Measurements from ENCODE around the gene GRAMD1A.

GRAMD1A gene

GRCh38 chr19:35061583-35062373, 61.7 kb downstream of the GRAMD1A start:
- no peak for DNase-seq (ENCODE audit: low read depth, low spot score)
- H3K4me3 ChIP-seq (ENCODE audit: low read length) = no peak overlapping the region

- no peak for DNase-seq (ENCODE audit: low read depth, low spot score)
- no peak overlapping the region for H3K4me3 ChIP-seq (ENCODE audit: low read length)
These were observed 62.8 kb downstream of the GRAMD1A start for GRCh38 chr19:35062942-35063341.

- no peak overlapping the region for H3K4me3 ChIP-seq (ENCODE audit: low read length)
- no peak for DNase-seq (ENCODE audit: low read depth, low spot score)
These were observed 64.1 kb downstream of the GRAMD1A start for GRCh38 chr19:35063940-35064818.

GRCh38 chr19:35065574-35065973, 65.5 kb downstream of the GRAMD1A start:
- no peak overlapping the region for H3K4me3 ChIP-seq (ENCODE audit: low read length)
- no peak for DNase-seq (ENCODE audit: low read depth, low spot score)

GRCh38 chr19:35066121-35066520, 66.0 kb downstream of the GRAMD1A start:
- no peak overlapping the region for H3K4me3 ChIP-seq (ENCODE audit: low read length)
- no peak for DNase-seq (ENCODE audit: low read depth, low spot score)

- H3K4me3 ChIP-seq (ENCODE audit: low read length) = peak overlapping the region; percentile 47
- DNase-seq (ENCODE audit: low read depth, low spot score) = peak; percentile 93
These were observed 66.8 kb downstream of the GRAMD1A start for GRCh38 chr19:35066691-35067563.

GRCh38 chr19:35068941-35069634, 69.0 kb downstream of the GRAMD1A start:
- H3K4me3 ChIP-seq (ENCODE audit: low read length) = no peak overlapping the region
- DNase-seq (ENCODE audit: low read depth, low spot score) = no peak

GRCh38 chr19:35069696-35070095, 69.6 kb downstream of the GRAMD1A start:
- H3K4me3 ChIP-seq (ENCODE audit: low read length) = no peak overlapping the region
- no peak for DNase-seq (ENCODE audit: low read depth, low spot score)

GRCh38 chr19:35070471-35070870, 70.3 kb downstream of the GRAMD1A start:
- no peak for DNase-seq (ENCODE audit: low read depth, low spot score)
- H3K4me3 ChIP-seq (ENCODE audit: low read length) = no peak overlapping the region

GRCh38 chr19:35073516-35073915, 73.4 kb downstream of the GRAMD1A start:
- H3K4me3 ChIP-seq (ENCODE audit: low read length) = no peak overlapping the region
- no peak for DNase-seq (ENCODE audit: low read depth, low spot score)

GRCh38 chr19:35073941-35074340, 73.8 kb downstream of the GRAMD1A start:
- no peak for DNase-seq (ENCODE audit: low read depth, low spot score)
- H3K4me3 ChIP-seq (ENCODE audit: low read length) = no peak overlapping the region

GRCh38 chr19:35074426-35075201, 74.5 kb downstream of the GRAMD1A start:
- no peak for DNase-seq (ENCODE audit: low read depth, low spot score)

GRCh38 chr19:35075202-35076025, 75.3 kb downstream of the GRAMD1A start:
- no peak overlapping the region for H3K4me3 ChIP-seq (ENCODE audit: low read length)
- DNase-seq (ENCODE audit: low read depth, low spot score) = no peak

More at GRCh38 chr19:35074426-35075201, 74.5 kb downstream of the GRAMD1A start:
- H3K4me3 ChIP-seq (ENCODE audit: low read length) = no peak overlapping the region

- H3K4me3 ChIP-seq (ENCODE audit: low read length) = no peak overlapping the region
- DNase-seq (ENCODE audit: low read depth, low spot score) = no peak
These were observed 75.9 kb downstream of the GRAMD1A start for GRCh38 chr19:35076026-35076370.
